ENCODE results near the gene TUT4. TPM values are rescaled to one million over a fixed set of nuclear protein-coding genes. Genes with fewer than 3 reads are reported as not detected.

Gene TUT4
- total RNA-seq, 1 experiment from 2014 or later, result 71.2 TPM

DNA sequence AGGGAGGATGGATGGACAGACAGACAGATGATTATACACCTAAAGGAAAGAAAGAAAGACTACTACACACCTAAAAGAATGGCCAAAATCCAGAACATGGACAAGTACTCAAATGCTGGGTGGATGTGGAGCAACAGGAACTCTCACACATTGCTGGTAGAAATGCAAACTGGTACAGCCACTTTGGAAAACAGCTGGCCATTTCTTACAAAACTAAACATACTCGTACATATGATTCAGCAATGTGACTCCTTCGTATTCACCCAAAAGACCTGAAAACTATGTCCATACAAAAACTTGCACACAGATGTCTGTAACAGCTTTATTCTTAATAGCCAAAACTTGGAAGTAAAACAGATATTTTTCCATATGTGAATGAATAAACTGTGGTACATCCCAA, 97.2 kb downstream of the TUT4 start:
- no peaks in the 10 kb centered on the region for H3K27me3 ChIP-seq (replicated peaks; ENCODE audit: insufficient read depth, low read depth, low read length, poor library complexity)
- H3K9me3 ChIP-seq (ENCODE audit: low read depth, low read length, poor library complexity, severe bottlenecking), result no peaks in the 10 kb centered on the region
- BruUV-seq (replicated peaks), result no TSS peak
- H3K27ac ChIP-seq (ENCODE audit: low read depth, low read length, poor library complexity, severe bottlenecking), result no peak overlapping the region
- H3K36me3 ChIP-seq (ENCODE audit: insufficient read depth, low read length, poor library complexity, severe bottlenecking), result peaks cover 5% of the 10 kb centered on the region
- CTCF ChIA-PET, result no interaction called here
- no peak for DNase-seq (ENCODE audit: low spot score)
- H3K4me3 ChIP-seq (ENCODE audit: low read depth, low read length, poor library complexity, severe bottlenecking), result no peak overlapping the region
- H3K4me1 ChIP-seq (ENCODE audit: insufficient read depth, low read length, poor library complexity, severe bottlenecking), result peaks cover 4% of the 10 kb centered on the region
- POLR2A ChIA-PET (ENCODE audit: low non-redundant PET), result no interaction called here
- intact Hi-C loops (cut with micrococcal nuclease; ENCODE audit: unreplicated experiment), result no loop called here
- no peak for TF ChIP-seq EZH2 (IDR thresholded peaks at IDR 0.05; ENCODE audit: borderline replicate concordance, low read depth, low read length, poor library complexity, severe bottlenecking)

GRCh38 chr1:52454779-52455178, 98.1 kb downstream of the TUT4 start:
- Histone ChIP-seq H3K9me3 (ENCODE audit: low read depth, low read length, poor library complexity, severe bottlenecking) (no peaks in the 10 kb centered on the region), H3K4me1 (ENCODE audit: insufficient read depth, low read length, poor library complexity, severe bottlenecking) (peaks cover 4% of the 10 kb centered on the region), H3K27me3 (replicated peaks; ENCODE audit: insufficient read depth, low read depth, low read length, poor library complexity) (no peaks in the 10 kb centered on the region), H3K4me3 (ENCODE audit: low read depth, low read length, poor library complexity, severe bottlenecking) (no peak overlapping the region), H3K27ac (ENCODE audit: low read depth, low read length, poor library complexity, severe bottlenecking) (no peak overlapping the region), H3K36me3 (ENCODE audit: insufficient read depth, low read length, poor library complexity, severe bottlenecking) (peaks cover 5% of the 10 kb centered on the region)
- no peak for DNase-seq (ENCODE audit: low spot score)
- POLR2A ChIA-PET (ENCODE audit: low non-redundant PET), result no interaction called here
- TF ChIP-seq, protein P1, sequence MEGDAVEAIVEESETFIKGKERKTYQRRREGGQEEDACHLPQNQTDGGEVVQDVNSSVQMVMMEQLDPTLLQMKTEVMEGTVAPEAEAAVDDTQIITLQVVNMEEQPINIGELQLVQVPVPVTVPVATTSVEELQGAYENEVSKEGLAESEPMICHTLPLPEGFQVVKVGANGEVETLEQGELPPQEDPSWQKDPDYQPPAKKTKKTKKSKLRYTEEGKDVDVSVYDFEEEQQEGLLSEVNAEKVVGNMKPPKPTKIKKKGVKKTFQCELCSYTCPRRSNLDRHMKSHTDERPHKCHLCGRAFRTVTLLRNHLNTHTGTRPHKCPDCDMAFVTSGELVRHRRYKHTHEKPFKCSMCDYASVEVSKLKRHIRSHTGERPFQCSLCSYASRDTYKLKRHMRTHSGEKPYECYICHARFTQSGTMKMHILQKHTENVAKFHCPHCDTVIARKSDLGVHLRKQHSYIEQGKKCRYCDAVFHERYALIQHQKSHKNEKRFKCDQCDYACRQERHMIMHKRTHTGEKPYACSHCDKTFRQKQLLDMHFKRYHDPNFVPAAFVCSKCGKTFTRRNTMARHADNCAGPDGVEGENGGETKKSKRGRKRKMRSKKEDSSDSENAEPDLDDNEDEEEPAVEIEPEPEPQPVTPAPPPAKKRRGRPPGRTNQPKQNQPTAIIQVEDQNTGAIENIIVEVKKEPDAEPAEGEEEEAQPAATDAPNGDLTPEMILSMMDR (conservative IDR thresholded peaks at IDR 0.05; ENCODE audit: low read depth, low read length), result no peak
- no peak for TF ChIP-seq EZH2 (IDR thresholded peaks at IDR 0.05; ENCODE audit: borderline replicate concordance, low read depth, low read length, poor library complexity, severe bottlenecking)
- BruUV-seq (replicated peaks), result no TSS peak
- intact Hi-C loops (cut with micrococcal nuclease; ENCODE audit: unreplicated experiment), result no loop called here
- CTCF ChIA-PET, result no interaction called here

- ChIA-PET POLR2A (ENCODE audit: low non-redundant PET) (no interaction called here), CTCF (no interaction called here)
- Histone ChIP-seq H3K36me3 (ENCODE audit: insufficient read depth, low read length, poor library complexity, severe bottlenecking) (peaks cover 5% of the 10 kb centered on the region), H3K4me3 (ENCODE audit: low read depth, low read length, poor library complexity, severe bottlenecking) (no peak overlapping the region), H3K27me3 (replicated peaks; ENCODE audit: insufficient read depth, low read depth, low read length, poor library complexity) (no peaks in the 10 kb centered on the region), H3K4me1 (ENCODE audit: insufficient read depth, low read length, poor library complexity, severe bottlenecking) (peaks cover 4% of the 10 kb centered on the region), H3K9me3 (ENCODE audit: low read depth, low read length, poor library complexity, severe bottlenecking) (no peaks in the 10 kb centered on the region), H3K27ac (ENCODE audit: low read depth, low read length, poor library complexity, severe bottlenecking) (no peak overlapping the region)
- no peak for DNase-seq (ENCODE audit: low spot score)
- no peak for TF ChIP-seq EZH2 (IDR thresholded peaks at IDR 0.05; ENCODE audit: borderline replicate concordance, low read depth, low read length, poor library complexity, severe bottlenecking)
- TF ChIP-seq, protein P1 (conservative IDR thresholded peaks at IDR 0.05; ENCODE audit: low read depth, low read length), result no peak
- intact Hi-C loops (cut with micrococcal nuclease; ENCODE audit: unreplicated experiment), result no loop called here
- no TSS peak for BruUV-seq (replicated peaks)
Observed at GRCh38 chr1:52454127-52454526, 98.8 kb downstream of the TUT4 start.

DNA sequence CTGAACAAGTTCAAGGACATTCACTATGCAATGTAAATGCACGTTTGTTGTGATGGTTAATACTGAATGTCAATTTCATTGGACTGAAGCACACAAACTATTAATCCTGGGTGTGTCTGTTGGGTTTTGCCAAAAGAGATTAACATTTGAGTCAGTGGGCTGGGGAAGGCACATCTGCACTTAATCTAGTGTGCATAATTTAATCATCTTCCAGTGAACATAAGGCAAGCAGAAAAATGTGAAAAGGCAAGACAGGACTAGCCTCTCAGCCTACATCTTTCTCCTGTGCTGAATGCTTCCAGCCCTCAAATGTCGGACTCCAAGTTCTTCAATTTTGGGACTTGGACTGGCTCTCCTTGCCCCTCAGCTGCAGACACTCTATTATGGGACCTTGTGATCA, 108.4 kb downstream of the TUT4 start:
- no TSS peak for BruUV-seq (replicated peaks)

More for the DNA sequence above, 108.4 kb downstream of the TUT4 start:
- Histone ChIP-seq H3K4me3 (ENCODE audit: low read depth, low read length, poor library complexity, severe bottlenecking) (no peak overlapping the region), H3K27ac (ENCODE audit: low read depth, low read length, poor library complexity, severe bottlenecking) (no peak overlapping the region), H3K36me3 (ENCODE audit: insufficient read depth, low read length, poor library complexity, severe bottlenecking) (peaks cover 22% of the 10 kb centered on the region), H3K4me1 (ENCODE audit: insufficient read depth, low read length, poor library complexity, severe bottlenecking) (no peaks in the 10 kb centered on the region), H3K9me3 (ENCODE audit: low read depth, low read length, poor library complexity, severe bottlenecking) (no peaks in the 10 kb centered on the region), H3K27me3 (replicated peaks; ENCODE audit: insufficient read depth, low read depth, low read length, poor library complexity) (no peaks in the 10 kb centered on the region)
- DNase-seq (ENCODE audit: low spot score), result peak; percentile 29
- ChIA-PET POLR2A (ENCODE audit: low non-redundant PET) (no interaction called here), CTCF (no interaction called here)
- TF ChIP-seq EZH2 (IDR thresholded peaks at IDR 0.05; ENCODE audit: borderline replicate concordance, low read depth, low read length, poor library complexity, severe bottlenecking), result no peak
- TF ChIP-seq, protein P1 (conservative IDR thresholded peaks at IDR 0.05; ENCODE audit: low read depth, low read length), result no peak
- intact Hi-C loops (cut with micrococcal nuclease; ENCODE audit: unreplicated experiment), result no loop called here
